D341Med (cell line): ENCODE results near the gene C1orf53.

Experiments
- DNase-seq: peaks from one replicate; pipeline ENCODE4 v3.0.0; 2012; ENCODE audit warnings: low spot score

The C1orf53 gene

DNA sequence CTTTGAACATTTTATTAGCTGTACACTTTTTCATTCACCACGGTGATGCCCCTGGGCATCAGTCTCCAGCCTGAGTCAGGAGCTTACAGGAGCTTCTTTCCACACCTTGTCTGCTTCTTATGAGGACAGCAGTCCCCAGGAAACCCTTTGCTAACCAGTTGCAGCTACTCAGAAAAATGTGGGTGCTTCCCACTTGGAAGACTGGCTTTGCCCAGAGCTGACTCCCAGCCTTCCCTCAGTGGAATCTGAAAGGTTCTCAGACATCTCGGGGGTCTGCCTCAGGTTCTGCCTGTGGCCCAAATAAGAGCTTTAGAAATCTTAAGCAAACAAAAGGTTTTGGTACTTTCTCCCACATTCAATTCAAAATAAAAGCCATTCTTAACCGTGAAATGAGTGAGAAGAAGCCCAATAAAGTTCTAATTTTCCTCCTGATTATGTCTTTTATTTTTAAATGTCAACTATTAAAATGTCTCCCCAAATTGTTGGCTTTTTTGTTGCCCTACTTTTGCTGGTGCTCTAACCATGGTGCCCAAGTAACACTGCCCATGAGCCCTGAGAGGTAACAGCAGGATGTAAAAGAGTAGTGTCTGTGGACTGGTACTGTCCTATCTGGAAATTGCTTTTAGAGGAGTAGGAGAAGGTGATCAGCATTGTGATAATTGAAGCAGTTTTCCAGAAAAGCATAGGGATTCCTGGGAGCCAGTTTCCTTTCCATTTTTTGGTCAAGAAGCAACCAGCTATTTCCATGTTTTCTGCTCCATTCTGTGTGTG is 5.6 kb downstream of the C1orf53 start:
- no peak for DNase-seq

DNA sequence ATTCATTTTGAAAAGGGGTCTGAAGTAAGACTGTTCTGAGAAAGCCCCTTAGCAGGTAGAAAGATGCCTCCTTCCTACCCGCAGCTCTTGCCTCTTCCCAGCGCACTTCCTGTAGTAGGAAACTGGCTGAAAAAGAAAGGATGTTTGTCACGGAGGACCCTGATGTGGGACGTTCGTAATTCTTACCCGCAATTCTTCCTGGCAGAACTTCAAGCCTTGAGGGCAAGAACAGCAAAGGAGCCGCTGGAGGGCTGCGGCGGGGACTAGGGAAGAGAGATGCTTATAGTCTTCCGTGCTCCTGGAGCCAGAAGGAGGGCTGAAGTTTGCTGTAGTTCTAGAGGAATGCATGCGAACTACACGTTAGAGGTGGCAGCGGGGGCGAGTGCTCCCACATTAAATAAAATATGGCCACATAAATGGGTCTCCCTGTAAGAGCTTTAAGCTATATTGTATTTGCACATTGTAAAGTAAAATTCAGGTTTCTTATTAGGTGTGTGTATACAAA is 6.3 kb downstream of the C1orf53 start:
- DNase-seq = peak; percentile 26

- DNase-seq = no peak
Measured at GRCh38 chr1:197909384-197909783, 7.0 kb downstream of the C1orf53 start.

DNA sequence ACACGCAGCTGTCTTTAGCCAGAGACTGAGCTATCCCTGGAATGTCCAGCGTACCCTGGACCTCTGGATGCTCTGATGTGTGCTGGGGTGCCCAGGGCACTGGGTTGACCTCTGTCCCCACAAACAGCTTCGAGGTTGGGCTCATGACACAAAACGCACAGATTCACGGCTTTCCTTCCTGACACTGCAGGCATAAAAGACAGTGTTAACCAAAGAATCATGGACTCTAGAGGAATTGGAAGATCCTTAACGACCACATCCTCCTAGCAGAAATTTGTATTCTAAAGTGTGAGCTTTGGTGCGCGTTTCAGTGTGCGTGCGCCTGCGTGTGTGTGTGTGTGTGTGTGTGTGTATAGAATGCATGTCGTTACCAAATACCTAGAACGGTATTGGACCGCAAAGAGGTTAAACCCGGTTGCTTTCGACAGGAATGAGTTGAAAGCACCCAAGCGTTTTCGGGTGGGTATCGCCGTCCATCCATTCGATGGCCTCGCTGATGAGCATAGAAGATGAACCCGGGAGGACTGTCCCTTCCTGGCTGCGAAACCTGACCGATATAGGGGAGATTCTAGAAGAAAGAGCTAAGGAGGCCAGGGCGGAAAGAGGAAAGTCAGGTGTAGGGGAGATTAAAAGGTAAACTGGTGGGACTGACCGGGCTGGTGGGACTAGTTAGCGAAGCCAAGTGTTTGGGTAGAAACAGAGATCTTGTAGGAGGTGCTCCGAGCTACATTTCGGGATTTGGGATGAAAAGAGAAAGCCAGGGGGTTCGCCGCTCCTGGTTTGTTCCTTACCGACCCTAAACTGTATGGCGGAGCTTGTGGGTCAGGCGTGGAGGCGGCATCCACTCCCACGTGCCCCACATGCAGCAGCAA is 7.9 kb downstream of the C1orf53 start:
- no peak for DNase-seq

DNA sequence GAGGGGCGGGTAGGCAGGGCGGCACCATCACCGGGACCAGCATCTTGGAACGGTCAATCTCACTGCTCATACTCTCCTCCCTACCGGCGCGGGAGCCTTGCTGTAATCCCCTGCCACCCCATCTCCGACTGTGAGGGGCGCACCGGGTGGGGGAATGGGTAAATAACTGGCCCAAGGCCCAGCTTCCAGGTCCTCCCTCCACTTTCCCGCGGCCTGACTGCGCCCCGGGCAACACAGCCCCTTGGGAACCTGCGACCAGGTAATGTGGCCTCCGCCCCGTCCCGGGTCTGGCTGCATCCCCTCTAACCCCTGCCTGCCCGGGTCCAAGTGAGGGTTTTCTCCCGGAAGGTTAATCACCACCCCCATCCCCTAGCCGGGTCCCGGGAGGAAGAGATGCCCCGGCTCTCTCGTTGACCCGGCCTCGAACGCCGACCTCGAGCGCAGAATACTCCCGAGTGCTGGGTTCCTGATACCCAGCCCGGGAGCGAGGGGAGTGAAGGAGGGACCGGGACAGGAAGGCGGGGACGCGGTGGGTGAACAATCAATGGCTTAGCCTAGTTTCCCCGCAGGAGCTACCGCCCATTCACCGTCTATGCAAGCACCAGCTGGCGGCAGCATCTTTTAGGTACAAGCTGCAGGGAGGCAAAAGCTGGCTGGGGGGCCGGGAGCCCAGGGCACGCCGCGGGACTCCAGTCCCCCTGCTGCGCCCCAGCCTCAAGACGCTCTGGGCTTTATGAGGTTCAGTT is 8.9 kb downstream of the C1orf53 start:
- peak; percentile 77 for DNase-seq

DNA sequence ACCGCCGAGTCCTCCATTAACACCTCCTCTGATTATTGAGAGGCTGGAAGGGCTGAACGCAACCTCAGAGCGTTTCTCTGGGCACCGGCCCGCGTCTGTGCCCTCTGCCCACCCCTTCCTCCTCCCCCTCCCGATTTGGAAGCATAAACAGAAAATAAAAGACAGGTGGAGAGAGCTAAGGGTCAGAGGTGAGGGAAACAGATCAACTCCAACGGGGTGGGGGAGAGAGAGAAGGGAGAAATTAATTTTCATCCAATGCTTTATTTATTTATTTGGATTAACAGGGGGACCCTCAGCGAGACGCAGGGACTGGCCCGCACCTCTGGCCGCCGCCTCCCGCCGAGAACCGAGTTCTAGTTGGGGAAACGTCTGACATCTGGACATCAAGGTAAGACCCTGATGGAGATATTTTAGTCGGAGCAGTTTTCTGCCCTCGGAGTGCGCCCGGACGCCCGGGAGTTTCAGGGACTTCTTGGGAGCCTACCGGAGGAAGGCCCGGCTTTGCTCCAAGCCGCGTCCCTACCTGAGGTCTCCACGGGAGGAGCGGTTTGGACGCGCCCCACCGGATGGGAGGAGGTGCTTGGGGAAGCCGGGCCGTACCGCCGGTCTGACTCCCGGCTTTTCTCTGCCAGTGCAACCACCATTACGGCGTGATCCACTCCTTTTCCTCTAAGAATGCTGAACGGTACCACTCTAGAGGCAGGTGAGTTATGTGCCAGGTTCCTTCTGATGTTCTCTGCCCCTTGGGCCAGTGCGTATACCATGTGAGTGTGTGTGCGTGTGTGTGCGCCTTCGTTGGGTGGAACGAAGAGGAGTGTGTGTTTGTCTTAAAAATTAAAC is 9.6 kb downstream of the C1orf53 start:
- peak; percentile 38 for DNase-seq

DNA sequence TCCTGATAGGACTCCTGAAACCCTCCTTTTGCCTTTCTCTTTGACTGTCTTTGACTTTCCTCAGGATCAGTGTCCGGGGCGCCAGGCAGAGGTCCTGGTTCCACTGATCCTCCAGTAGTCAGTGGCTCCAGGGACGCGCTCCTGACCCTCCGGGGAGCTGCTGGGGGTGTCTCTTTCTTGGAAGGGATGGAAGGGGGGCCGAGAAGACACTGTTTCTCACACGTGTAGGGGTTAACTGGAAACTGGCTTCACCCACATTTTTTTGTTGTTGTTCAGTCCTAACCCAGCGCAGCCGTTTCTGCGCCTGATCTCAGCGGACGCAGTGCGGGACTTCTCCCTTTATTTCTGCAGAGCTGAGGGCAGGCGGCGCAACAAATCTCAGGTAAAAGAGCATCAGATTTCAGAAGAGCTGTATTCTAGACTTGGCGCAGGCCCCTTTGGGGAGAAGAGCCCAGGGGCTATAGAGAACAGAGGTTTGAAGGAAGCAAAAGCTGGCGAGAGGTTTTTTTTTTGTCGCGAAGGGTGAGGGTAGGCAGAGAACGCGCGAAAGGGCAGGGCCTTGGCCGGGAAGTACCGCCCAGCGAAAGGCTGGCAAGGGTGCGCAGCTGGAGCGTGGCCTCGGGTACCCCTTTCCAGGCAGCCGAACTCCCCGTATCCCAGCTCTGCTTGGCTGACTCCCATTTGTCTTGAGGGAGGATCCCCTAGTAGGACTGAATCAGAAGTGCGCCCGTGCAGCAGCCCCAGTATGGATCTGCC is 10.5 kb downstream of the C1orf53 start:
- peak; percentile 23 for DNase-seq

DNA sequence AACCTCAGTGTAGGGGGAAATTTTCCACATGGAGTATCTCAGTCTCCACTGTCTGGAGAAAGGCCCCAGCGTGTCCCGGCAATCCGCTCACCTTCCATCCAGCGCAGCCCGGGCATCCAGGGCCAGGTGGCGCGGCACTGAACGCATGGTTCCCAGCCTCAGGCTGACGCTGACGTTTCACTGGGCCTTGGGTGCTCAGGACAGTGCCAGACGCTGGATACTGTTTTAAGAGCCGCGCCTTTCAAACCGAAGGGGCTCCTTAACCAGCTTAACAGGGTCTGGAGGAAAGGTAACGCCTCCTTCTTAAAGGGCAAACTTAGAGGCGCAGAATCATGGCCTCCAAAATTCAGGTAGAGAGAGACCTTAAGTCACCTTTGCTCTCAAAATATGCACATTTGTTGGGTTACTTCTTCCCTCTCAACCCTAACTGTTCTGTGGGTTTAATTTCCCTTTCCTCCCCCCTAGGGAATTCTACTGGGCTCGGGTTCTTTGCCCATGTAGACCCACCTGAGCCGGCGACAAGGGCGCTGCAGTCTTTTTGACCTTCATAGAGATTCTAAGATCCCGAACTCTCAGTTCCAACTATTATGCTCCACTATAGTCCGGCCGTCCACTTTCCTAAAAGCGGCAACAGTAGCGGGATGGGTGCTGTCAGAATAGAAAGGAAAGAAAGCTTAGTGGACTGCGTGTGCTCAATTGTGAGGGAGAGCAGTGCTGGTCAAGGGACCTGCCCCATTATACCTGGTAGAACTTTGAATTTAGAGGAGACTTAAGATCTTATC is 11.3 kb downstream of the C1orf53 start:
- peak; percentile 26 for DNase-seq

GRCh38 chr1:197914510-197914909 is 12.1 kb downstream of the C1orf53 start:
- no peak for DNase-seq

DNA sequence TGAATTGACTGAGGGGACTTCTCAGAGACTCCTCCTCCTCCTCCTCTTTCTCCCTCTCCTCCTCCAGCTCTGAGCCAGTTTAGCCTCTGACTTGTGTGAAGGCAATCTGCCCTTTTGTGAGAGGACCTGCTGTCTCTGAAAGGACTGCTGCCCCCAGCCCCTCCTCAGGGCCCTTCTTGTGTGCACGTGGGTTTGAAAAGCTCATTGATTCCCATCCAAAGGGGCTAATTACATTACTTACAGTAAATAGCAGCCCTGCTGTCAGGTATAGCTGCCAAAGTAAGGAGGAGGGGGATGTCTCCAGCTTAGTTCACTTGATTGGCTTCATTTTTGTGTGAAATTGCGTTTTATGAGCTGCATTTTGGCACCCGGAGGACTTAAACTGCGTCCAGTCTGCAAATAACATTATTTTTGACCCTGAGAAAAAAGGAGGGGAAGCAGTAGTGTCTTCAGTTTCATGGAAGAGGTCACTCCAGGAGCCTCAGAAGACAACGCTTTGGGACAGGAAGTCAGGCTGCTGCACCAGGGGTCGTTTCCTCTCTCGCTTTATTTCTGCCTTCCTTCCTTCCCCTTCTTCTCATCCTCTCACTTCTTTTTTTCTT is 12.9 kb downstream of the C1orf53 start:
- DNase-seq = no peak

- peak; percentile 88 for DNase-seq
Measured at GRCh38 chr1:197915862-197916499, 13.6 kb downstream of the C1orf53 start.

GRCh38 chr1:197916500-197916983 is 14.1 kb downstream of the C1orf53 start:
- DNase-seq = no peak

- peak; percentile 68 for DNase-seq
Measured at GRCh38 chr1:197917805-197918651, 15.6 kb downstream of the C1orf53 start.

GRCh38 chr1:197918807-197919345 is 16.4 kb downstream of the C1orf53 start:
- no peak for DNase-seq

DNA sequence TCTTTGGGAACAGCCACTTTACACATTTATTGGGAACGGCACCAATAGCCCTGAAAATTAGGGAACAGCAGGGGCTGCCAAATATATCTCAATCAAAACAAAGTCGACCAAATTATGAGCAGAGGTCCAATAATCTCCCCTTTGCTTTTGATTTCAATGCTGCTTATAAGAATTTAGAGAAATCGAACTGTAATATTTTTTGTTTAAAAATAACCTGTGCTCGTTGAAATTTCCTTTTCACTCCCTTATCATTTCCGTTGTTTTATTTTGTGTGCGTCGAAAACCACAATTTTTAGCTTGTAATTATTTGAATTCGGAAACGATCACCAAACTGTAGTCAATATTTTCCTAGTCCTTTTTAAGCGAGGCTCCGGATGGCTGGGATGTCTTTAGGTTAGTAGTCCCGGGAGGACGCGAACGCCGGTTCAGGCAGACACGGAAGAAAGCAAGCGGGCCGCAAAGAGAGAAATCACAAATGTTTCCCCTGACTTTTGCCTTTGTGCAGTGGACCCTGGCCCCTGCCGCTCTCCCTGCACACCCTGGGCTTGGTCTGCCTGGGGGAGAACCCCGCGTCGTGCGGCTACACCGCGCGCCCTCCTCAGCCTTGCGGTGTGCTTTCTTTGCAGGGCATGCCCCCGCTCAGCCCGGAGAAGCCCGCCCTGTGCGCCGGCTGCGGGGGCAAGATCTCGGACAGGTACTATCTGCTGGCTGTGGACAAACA is 17.1 kb downstream of the C1orf53 start:
- peak; percentile 37 for DNase-seq

- DNase-seq = no peak
Measured at GRCh38 chr1:197920067-197920396, 17.6 kb downstream of the C1orf53 start.
